Measurements from ENCODE around the gene MYG1. TPM values are rescaled to one million over a fixed set of nuclear protein-coding genes. Genes with fewer than 3 reads are reported as not detected.
A peak's percentile ranks its signal among the peaks of the same experiment; 100 is the strongest.

Gene MYG1
- total RNA-seq, 1 donor from 2014 or later, result 27.5 TPM

- H3K9me3 ChIP-seq, result no peaks in the 10 kb centered on the region
- H3K4me1 ChIP-seq, result no peaks in the 10 kb centered on the region
Observed at GRCh38 chr12:53336181-53336681, 36.7 kb downstream of the MYG1 start, which contains the start of gene SP7. TSS of gene SP7 (minus strand) at chr12:53336354. CDS start at chr12:53335646, 708 bp downstream.

GRCh38 chr12:53338017-53338416 lies 38.5 kb downstream of the MYG1 start:
- Histone ChIP-seq H3K4me1 (no peaks in the 10 kb centered on the region), H3K36me3 (no peaks in the 10 kb centered on the region), H3K27me3 (peaks cover 6% of the 10 kb centered on the region), H3K27ac (no peak overlapping the region), H3K9me3 (no peaks in the 10 kb centered on the region), H3K4me3 (no peak overlapping the region)
- no peak for DNase-seq (ENCODE audit: low spot score in 2 of 2)
- intact Hi-C loops (cut with DNase I), result no loop called here
- no peak for TF ChIP-seq CTCF (IDR thresholded peaks at IDR 0.05)

More at GRCh38 chr12:53336181-53336681, 36.7 kb downstream of the MYG1 start, which contains the start of gene SP7:
- H3K4me3 ChIP-seq, result no peak within 1 kb of the TSS
- DNase-seq (ENCODE audit: low spot score in 2 of 2), result no peak
- no peak for TF ChIP-seq CTCF (IDR thresholded peaks at IDR 0.05)
- H3K36me3 ChIP-seq, result no peaks in the 10 kb centered on the region
- peaks cover 6% of the 10 kb centered on the region for H3K27me3 ChIP-seq
- intact Hi-C loops (cut with DNase I), result no loop called here
- no peak within 1 kb of the TSS for H3K27ac ChIP-seq

GRCh38 chr12:53338916-53339315 lies 39.4 kb downstream of the MYG1 start:
- DNase-seq (ENCODE audit: low spot score in 2 of 2), result no peak
- no peaks in the 10 kb centered on the region for H3K9me3 ChIP-seq
- H3K27ac ChIP-seq, result no peak overlapping the region
- H3K36me3 ChIP-seq, result no peaks in the 10 kb centered on the region
- H3K4me3 ChIP-seq, result no peak overlapping the region
- intact Hi-C loops (cut with DNase I), result no loop called here
- no peaks in the 10 kb centered on the region for H3K27me3 ChIP-seq
- no peak for TF ChIP-seq CTCF (IDR thresholded peaks at IDR 0.05)
- H3K4me1 ChIP-seq, result no peaks in the 10 kb centered on the region

GRCh38 chr12:53340398-53340797 lies 40.9 kb downstream of the MYG1 start:
- H3K4me1 ChIP-seq, result peaks cover 0 to 6% of the 10 kb centered on the region in 2 donors

DNA sequence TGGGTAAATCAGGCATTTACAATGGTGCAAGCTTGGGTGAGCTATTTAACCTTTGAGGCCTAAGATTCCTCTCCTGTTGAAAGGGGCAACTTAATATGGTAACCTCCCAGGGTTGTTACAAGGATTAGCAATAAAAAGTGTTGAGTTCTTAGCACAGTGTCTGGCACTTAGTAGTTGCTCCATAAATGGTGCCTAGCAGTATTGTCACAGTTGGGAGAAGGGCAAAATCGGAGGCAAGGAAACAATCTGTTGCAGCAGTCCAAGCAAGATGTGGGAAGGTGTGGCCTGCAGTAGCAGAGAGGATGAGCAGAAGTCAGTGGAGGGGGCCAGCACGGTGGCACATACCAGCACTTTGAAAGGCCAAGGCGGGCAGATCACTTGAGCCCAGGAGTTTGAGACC lies 44.0 kb downstream of the MYG1 start:
- Histone ChIP-seq H3K27me3 (no peaks in the 10 kb centered on the region), H3K9me3 (no peaks in the 10 kb centered on the region), H3K4me1 (peaks cover 0 to 11% of the 10 kb centered on the region in 2 donors), H3K4me3 (no peak overlapping the region), H3K36me3 (no peaks in the 10 kb centered on the region), H3K27ac (no peak overlapping the region)
- intact Hi-C loops (cut with DNase I), result no loop called here
- TF ChIP-seq CTCF (IDR thresholded peaks at IDR 0.05), result no peak
- DNase-seq (ENCODE audit: low spot score in 2 of 2), result no peak

More at GRCh38 chr12:53340398-53340797, 40.9 kb downstream of the MYG1 start:
- no peaks in the 10 kb centered on the region for H3K27me3 ChIP-seq
- no peaks in the 10 kb centered on the region for H3K9me3 ChIP-seq
- H3K36me3 ChIP-seq, result no peaks in the 10 kb centered on the region
- no peak for TF ChIP-seq CTCF (IDR thresholded peaks at IDR 0.05)
- no peak overlapping the region for H3K4me3 ChIP-seq
- intact Hi-C loops (cut with DNase I), result no loop called here
- no peak for DNase-seq (ENCODE audit: low spot score in 2 of 2)
- H3K27ac ChIP-seq, result no peak overlapping the region

DNA sequence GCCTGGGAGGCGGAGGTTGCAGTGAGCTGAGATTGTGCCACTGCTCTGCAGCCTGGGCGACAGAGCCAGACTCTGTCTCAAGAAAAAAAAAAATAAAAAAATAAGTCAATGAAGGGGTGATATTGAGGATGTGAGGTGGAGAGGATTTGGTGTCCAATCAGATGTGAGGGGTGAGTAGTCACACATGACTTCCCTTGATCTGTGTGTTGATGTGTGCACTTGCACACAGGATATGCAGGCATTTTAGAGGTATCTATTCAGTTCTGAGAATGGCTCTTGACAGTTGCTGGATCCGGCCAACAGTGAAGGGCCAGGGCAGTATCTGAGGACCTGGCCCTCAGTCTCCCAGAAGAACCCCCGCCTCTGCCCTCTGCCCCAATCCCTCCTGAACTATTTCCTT lies 44.5 kb downstream of the MYG1 start:
- H3K4me3 ChIP-seq, result peak overlapping the region in 1 of 2 donors; percentile 81
- no peak for DNase-seq (ENCODE audit: low spot score in 2 of 2)
- intact Hi-C loops (cut with DNase I), result no loop called here
- H3K27me3 ChIP-seq, result no peaks in the 10 kb centered on the region
- H3K9me3 ChIP-seq, result no peaks in the 10 kb centered on the region
- peaks cover 0 to 11% of the 10 kb centered on the region in 2 donors for H3K4me1 ChIP-seq
- no peak for TF ChIP-seq CTCF (IDR thresholded peaks at IDR 0.05)
- no peaks in the 10 kb centered on the region for H3K36me3 ChIP-seq
- H3K27ac ChIP-seq, result no peak overlapping the region

Data from ascending aorta (tissue), 2 donors.